Esophagus squamous epithelium (tissue), 5 donors: ENCODE results near the gene ANGPTL1. TPM values are rescaled to one million over a fixed set of nuclear protein-coding genes. Genes with fewer than 3 reads are reported as not detected.

ENCODE experiments used
- DNase-seq: peaks from one replicate; lab custom pipeline; 2025; lab: John Stamatoyannopoulos, UW
- H3K27ac ChIP-seq, 4 donors: fragments of 200-600 bp; sonication (generic); one replicate each; pipeline ENCODE4 v1.5.1; 2016 to 2019; ENCODE audit warnings: mild to moderate bottlenecking in 1 of 4
- H3K27me3 ChIP-seq, 4 donors: fragments of 200-600 bp; sonication (generic); 1 replicate in 3 of 4; 2 replicates in 1 of 4; pipeline versions ENCODE4 v1.5.1 to v1.6.0; 2017 to 2021; ENCODE audit warnings: antibody characterized with exemption in 1 of 4
- H3K36me3 ChIP-seq, 3 donors: fragments of 200-600 bp; sonication (generic); one replicate each; pipeline ENCODE4 v1.5.1; 2016 to 2019
- H3K4me1 ChIP-seq, 3 donors: fragments of 200-600 bp; sonication (generic); one replicate each; pipeline ENCODE4 v1.5.1; 2017 to 2019
- H3K4me3 ChIP-seq, 4 donors: fragments of 200-600 bp; sonication (generic); 1 replicate in 3 of 4; 2 replicates in 1 of 4; pipeline ENCODE4 v1.5.1; 2016 to 2019; ENCODE audit warnings: mild to moderate bottlenecking in 2 of 4, moderate library complexity in 1 of 4
- H3K9me3 ChIP-seq, 3 donors: fragments of 200-600 bp; sonication (generic); one replicate each; pipeline ENCODE4 v1.5.1; 2016 to 2019
- CTCF ChIP-seq, 6 experiments: fragments of 450-650 bp in 4 of 6; fragments of 200-600 bp in 2 of 6; sonication (generic) in 2 of 6; IDR thresholded peaks; one replicate each; pipeline ENCODE4 v1.5.1; 2016 to 2019; ENCODE audit warnings: antibody characterized with exemption in 6 of 6, mild to moderate bottlenecking in 4 of 6, moderate library complexity in 4 of 6
- POLR2A ChIP-seq, 4 donors: fragments of 450-650 bp; IDR thresholded peaks; one replicate each; pipeline ENCODE4 v1.6.1; 2017; ENCODE audit warnings: antibody characterized with exemption in 4 of 4, mild to moderate bottlenecking in 4 of 4, moderate library complexity in 3 of 4
- WGBS, 2 donors: methylation state at CpG; one replicate each; pipeline ENCODE4 v1.1.5; 2018; 5-methylcytosine and 5-hydroxymethylcytosine counted together
- intact Hi-C: fragments of 100-400 bp; cut with DNase I; formaldehyde crosslinking; loops from one replicate; pipeline ENCODE4 v1.15.0; 2022
- total RNA-seq, 4 donors: library from RNA; depleted of rRNA; stranded (reverse); fragments of >200 nt; gene quantifications; one replicate each; pipeline ENCODE4 v1.1.0, GENCODE V29; 2016
- donor health status: DM: yes; HTN: yes; CAD: no.

Gene ANGPTL1
- total RNA-seq, 4 donors from 2014 or later: 1.4 to 61.6 (median 11.3) TPM

GRCh38 chr1:178912597-178912996, 41.7 kb upstream of the ANGPTL1 start:
- no peak overlapping the region for H3K27ac ChIP-seq
- H3K4me1 ChIP-seq: no peaks in the 10 kb centered on the region
- peaks cover 0 to 41% (median 0%) of the 10 kb centered on the region in 3 donors for H3K36me3 ChIP-seq
- no peaks in the 10 kb centered on the region for H3K27me3 ChIP-seq
- intact Hi-C loops: no loop called here
- DNase-seq: no peak
- 77 to 100% methylated on average over 2 of the region's 2 CpGs for WGBS, 2 donors
- no peaks in the 10 kb centered on the region for H3K9me3 ChIP-seq
- TF ChIP-seq POLR2A (IDR thresholded peaks at IDR 0.05): no peak
- no peak for TF ChIP-seq CTCF (IDR thresholded peaks at IDR 0.05)
- no peak overlapping the region for H3K4me3 ChIP-seq

- WGBS, 2 donors: 77 to 93% methylated on average over 1 of the region's 1 CpG
- Histone ChIP-seq H3K36me3 (peaks cover 0 to 46% (median 0%) of the 10 kb centered on the region in 3 donors), H3K4me1 (no peaks in the 10 kb centered on the region), H3K4me3 (no peak overlapping the region), H3K27ac (no peak overlapping the region), H3K9me3 (no peaks in the 10 kb centered on the region), H3K27me3 (no peaks in the 10 kb centered on the region)
- intact Hi-C loops: no loop called here
- TF ChIP-seq CTCF (IDR thresholded peaks at IDR 0.05): no peak
- no peak for TF ChIP-seq POLR2A (IDR thresholded peaks at IDR 0.05)
- DNase-seq: no peak
Observed at GRCh38 chr1:178910023-178910422, 39.1 kb upstream of the ANGPTL1 start.

- intact Hi-C loops: no loop called here
- Histone ChIP-seq H3K9me3 (no peaks in the 10 kb centered on the region), H3K27ac (no peak overlapping the region), H3K4me3 (no peak overlapping the region), H3K4me1 (no peaks in the 10 kb centered on the region), H3K36me3 (peaks cover 0 to 38% (median 0%) of the 10 kb centered on the region in 3 donors), H3K27me3 (no peaks in the 10 kb centered on the region)
- WGBS, 2 donors: 38 to 45% methylated on average over 1 of the region's 1 CpG
- no peak for DNase-seq
- TF ChIP-seq POLR2A (IDR thresholded peaks at IDR 0.05): no peak
- TF ChIP-seq CTCF (IDR thresholded peaks at IDR 0.05): no peak
Observed at GRCh38 chr1:178908358-178908757, 37.5 kb upstream of the ANGPTL1 start.

GRCh38 chr1:178901482-178902125, 30.7 kb upstream of the ANGPTL1 start:
- no peaks in the 10 kb centered on the region for H3K9me3 ChIP-seq
- intact Hi-C loops: no loop called here
- DNase-seq: no peak
- H3K4me3 ChIP-seq: no peak overlapping the region
- peaks cover 0 to 34% (median 0%) of the 10 kb centered on the region in 3 donors for H3K36me3 ChIP-seq
- TF ChIP-seq CTCF (IDR thresholded peaks at IDR 0.05) (no peak), POLR2A (IDR thresholded peaks at IDR 0.05) (no peak)
- no peaks in the 10 kb centered on the region for H3K4me1 ChIP-seq
- no peaks in the 10 kb centered on the region for H3K27me3 ChIP-seq
- WGBS, 2 donors: 96 to 100% methylated on average over 1 of the region's 1 CpG
- no peak overlapping the region for H3K27ac ChIP-seq

GRCh38 chr1:178899402-178899801, 28.5 kb upstream of the ANGPTL1 start:
- 72 to 78% methylated on average over 2 of the region's 2 CpGs for WGBS, 2 donors
- intact Hi-C loops: no loop called here
- H3K4me1 ChIP-seq: no peaks in the 10 kb centered on the region
- H3K36me3 ChIP-seq: peaks cover 0 to 40% (median 0%) of the 10 kb centered on the region in 3 donors
- no peak for DNase-seq
- H3K27ac ChIP-seq: no peak overlapping the region
- H3K27me3 ChIP-seq: no peaks in the 10 kb centered on the region
- TF ChIP-seq CTCF (IDR thresholded peaks at IDR 0.05): no peak
- TF ChIP-seq POLR2A (IDR thresholded peaks at IDR 0.05): no peak
- no peaks in the 10 kb centered on the region for H3K9me3 ChIP-seq
- no peak overlapping the region for H3K4me3 ChIP-seq
